Measurements from ENCODE around the gene LGALS7B.

GRCh38 chr19:38741670-38742069, 47.3 kb upstream of the LGALS7B start:
- no peak for TF ChIP-seq POLR2A (IDR thresholded peaks at IDR 0.05)
- no peak for TF ChIP-seq CTCF (IDR thresholded peaks at IDR 0.05)
